Testis (tissue), 3 donors: ENCODE measurements around the gene NFKBIE. TPM values are rescaled to one million over a fixed set of nuclear protein-coding genes. Genes with fewer than 3 reads are reported as not detected.

ENCODE experiments used
- DNase-seq: peaks from one replicate; pipeline ENCODE4 v3.0.0-alpha.2; 2019
- H3K27ac ChIP-seq, 2 donors: fragments of 200-600 bp; sonication (generic); one replicate each; pipeline ENCODE4 v1.5.1; 2019
- H3K27me3 ChIP-seq: fragments of 200-600 bp; sonication (generic); one replicate; pipeline ENCODE4 v1.5.1; 2019
- H3K36me3 ChIP-seq: fragments of 200-600 bp; sonication (generic); one replicate; pipeline ENCODE4 v1.5.1; 2017; ENCODE audit warnings: low read depth; ENCODE audit errors: missing control alignments
- H3K4me1 ChIP-seq: fragments of 200-600 bp; sonication (generic); one replicate; pipeline ENCODE4 v1.5.1; 2019
- H3K4me3 ChIP-seq, 2 donors: fragments of 200-600 bp; sonication (generic); one replicate each; pipeline ENCODE4 v1.5.1; 2017 to 2019
- H3K9me3 ChIP-seq: fragments of 200-600 bp; sonication (generic); one replicate; pipeline ENCODE4 v1.5.1; 2017
- CTCF ChIP-seq, 3 experiments: fragments of 450-650 bp in 2 of 3; fragments of 200-600 bp in 1 of 3; sonication (generic) in 1 of 3; IDR thresholded peaks; one replicate each; pipeline ENCODE4 v1.5.1; 2016 to 2019; ENCODE audit warnings: antibody characterized with exemption in 3 of 3, mild to moderate bottlenecking in 2 of 3, moderate library complexity in 1 of 3
- POLR2A ChIP-seq: fragments of 450-650 bp; IDR thresholded peaks from one replicate; pipeline ENCODE4 v1.6.1; 2017; ENCODE audit warnings: antibody characterized with exemption, mild to moderate bottlenecking, moderate library complexity
- WGBS, 2 donors: methylation state at CpG; one replicate each; pipeline ENCODE4 v1.1.5; 2018; 5-methylcytosine and 5-hydroxymethylcytosine counted together
- intact Hi-C: fragments of 100-400 bp; cut with DNase I; formaldehyde crosslinking; loops from one replicate; pipeline ENCODE4 v1.15.1; 2023; ENCODE audit warnings: low total_unique reads
- polyA plus RNA-seq: library from polyadenylated mRNA; stranded (reverse); fragments of 350-450 nt; fragmentation: Illumina TruSeq; extraction: RNeasy Lipid Tissue Mini Kit (QIAGEN cat#74804); gene quantifications from one replicate; pipeline ENCODE4 v1.2.3, GENCODE V29; 2014; ENCODE audit warnings: low read depth, low replicate concordance; ENCODE audit not compliant: insufficient read depth
- total RNA-seq, 2 donors: library from RNA; depleted of rRNA; stranded (reverse); fragments of >200 nt; gene quantifications; one replicate each; pipeline ENCODE4 v1.2.3, GENCODE V29; 2016

Gene NFKBIE
- total and polyA plus RNA-seq, 3 donors from 2014 or later = 13.1 to 29.2 (median 18.3) TPM

- Histone ChIP-seq H3K9me3 (no peaks in the 10 kb centered on the region), H3K36me3 (no peaks in the 10 kb centered on the region), H3K4me1 (peaks cover 23% of the 10 kb centered on the region), H3K27me3 (no peaks in the 10 kb centered on the region), H3K27ac (no peak overlapping the region), H3K4me3 (no peak overlapping the region)
- no peak for TF ChIP-seq CTCF (IDR thresholded peaks at IDR 0.05)
- no peak for TF ChIP-seq POLR2A
- intact Hi-C loops = loop anchor here (10.0 kb wide), 1 partner anchor 191 kb away; no protein-coding TSS in a partner anchor
- DNase-seq = no peak
- 55 to 62% methylated on average over 9 of the region's 9 CpGs for WGBS, 2 donors
These were observed 1.8 kb downstream of the NFKBIE start for GRCh38 chr6:44263354-44264100.

- Histone ChIP-seq H3K4me1 (peaks cover 26% of the 10 kb centered on the region), H3K27ac (no peak overlapping the region), H3K36me3 (no peaks in the 10 kb centered on the region), H3K4me3 (no peak overlapping the region), H3K27me3 (no peaks in the 10 kb centered on the region), H3K9me3 (no peaks in the 10 kb centered on the region)
- 61 to 62% methylated on average over 6 to 7 of the region's 7 CpGs for WGBS, 2 donors
- TF ChIP-seq CTCF (IDR thresholded peaks at IDR 0.05) (no peak), POLR2A (no peak)
- intact Hi-C loops = loop anchor here (10.0 kb wide), 1 partner anchor 192 kb away; no protein-coding TSS in a partner anchor
- DNase-seq = no peak
These were observed 2.6 kb downstream of the NFKBIE start for GRCh38 chr6:44262467-44263353.

- TF ChIP-seq CTCF (IDR thresholded peaks at IDR 0.05) (no peak), POLR2A (no peak)
- peaks cover 28% of the 10 kb centered on the region for H3K4me1 ChIP-seq
- no peak for DNase-seq
- no peaks in the 10 kb centered on the region for H3K36me3 ChIP-seq
- H3K4me3 ChIP-seq = no peak overlapping the region
- H3K9me3 ChIP-seq = no peaks in the 10 kb centered on the region
- intact Hi-C loops = loop anchor here (10.0 kb wide), 1 partner anchor 193 kb away; no protein-coding TSS in a partner anchor
- H3K27me3 ChIP-seq = no peaks in the 10 kb centered on the region
- WGBS, 2 donors = 91% methylated on average over 8 of the region's 8 CpGs; no CpG with 5 or more reads in 1 of the 2 donors
- H3K27ac ChIP-seq = no peak overlapping the region
These were observed 3.8 kb downstream of the NFKBIE start for GRCh38 chr6:44261581-44261980.

GRCh38 chr6:44260451-44261297, 4.7 kb downstream of the NFKBIE start:
- no peak for TF ChIP-seq POLR2A
- TF ChIP-seq CTCF (IDR thresholded peaks at IDR 0.05) = no peak
- intact Hi-C loops = loop anchor here (10.0 kb wide), 1 partner anchor 194 kb away; no protein-coding TSS in a partner anchor
- Histone ChIP-seq H3K36me3 (no peaks in the 10 kb centered on the region), H3K4me1 (peaks cover 35% of the 10 kb centered on the region), H3K9me3 (no peaks in the 10 kb centered on the region), H3K27me3 (no peaks in the 10 kb centered on the region), H3K27ac (no peak overlapping the region), H3K4me3 (no peak overlapping the region)
- DNase-seq = no peak
- 96 to 97% methylated on average over 6 of the region's 6 CpGs for WGBS, 2 donors
